GM21528 (cell line): ENCODE measurements around the gene SMIM13.

Experiments
- ATAC-seq: cut with Tn5 transposase; IDR thresholded peaks from one replicate; pipeline ENCODE4 v1.9.1; 2021; ENCODE audit warnings: mild to moderate bottlenecking, moderate library complexity; ENCODE audit not compliant: unreplicated experiment, low FRiP score

The SMIM13 gene

GRCh38 chr6:11146117-11146826 is 52.6 kb downstream of the SMIM13 start:
- no peak for ATAC-seq

GRCh38 chr6:11149551-11149950 is 55.9 kb downstream of the SMIM13 start:
- ATAC-seq: no peak

GRCh38 chr6:11151488-11151887 is 57.9 kb downstream of the SMIM13 start:
- ATAC-seq: no peak

GRCh38 chr6:11152581-11152980 is 58.9 kb downstream of the SMIM13 start:
- ATAC-seq: no peak

- ATAC-seq: no peak
Observed at GRCh38 chr6:11153447-11153846, 59.8 kb downstream of the SMIM13 start.

- ATAC-seq: no peak
Observed at GRCh38 chr6:11155589-11155988, 62.0 kb downstream of the SMIM13 start.

GRCh38 chr6:11160199-11160598 is 66.6 kb downstream of the SMIM13 start:
- no peak for ATAC-seq

GRCh38 chr6:11161031-11161956 is 67.7 kb downstream of the SMIM13 start:
- no peak for ATAC-seq

- ATAC-seq: no peak
Observed at GRCh38 chr6:11162262-11162661, 68.6 kb downstream of the SMIM13 start.

GRCh38 chr6:11163932-11164331 is 70.3 kb downstream of the SMIM13 start:
- no peak for ATAC-seq

- ATAC-seq: no peak
Observed at GRCh38 chr6:11164717-11165646, 71.3 kb downstream of the SMIM13 start.

GRCh38 chr6:11166948-11167347 is 73.3 kb downstream of the SMIM13 start:
- ATAC-seq: no peak

- no peak for ATAC-seq
Observed at GRCh38 chr6:11168091-11168635, 74.5 kb downstream of the SMIM13 start.

GRCh38 chr6:11171952-11172351 is 78.3 kb downstream of the SMIM13 start:
- no peak for ATAC-seq

- ATAC-seq: no peak
Observed at GRCh38 chr6:11172501-11173327, 79.1 kb downstream of the SMIM13 start.

GRCh38 chr6:11174242-11174611 is 80.6 kb downstream of the SMIM13 start:
- ATAC-seq: no peak

GRCh38 chr6:11177271-11177670 is 83.6 kb downstream of the SMIM13 start:
- no peak for ATAC-seq

- ATAC-seq: no peak
Observed at GRCh38 chr6:11179088-11179418, 85.4 kb downstream of the SMIM13 start.

- no peak for ATAC-seq
Observed at GRCh38 chr6:11179419-11180202, 86.0 kb downstream of the SMIM13 start.
